Right cardiac atrium (tissue), 5 donors: ENCODE measurements around the gene SSH2. TPM values are rescaled to one million over a fixed set of nuclear protein-coding genes. Genes with fewer than 3 reads are reported as not detected.

Experiments used
- ATAC-seq, 2 donors: fragments of 200-7000 bp; cut with Tn5 transposase; one replicate each; pipeline versions ENCODE4 v1.8.0 to v1.9.1; 2020; ENCODE audit warnings: moderate library complexity in 2 of 2, mild to moderate bottlenecking in 1 of 2
- DNase-seq, 3 donors: peaks; one replicate each; pipeline ENCODE4 v3.0.0-alpha.2; 2020
- H3K27ac ChIP-seq: one replicate; pipeline ENCODE4 v1.5.1; 2013; ENCODE audit warnings: mild to moderate bottlenecking, low read length, control low read depth, moderate library complexity
- H3K27me3 ChIP-seq: one replicate; pipeline ENCODE4 v1.6.1; 2013; ENCODE audit not compliant: control insufficient read depth, insufficient read depth
- H3K4me1 ChIP-seq: one replicate; pipeline ENCODE4 v1.6.1; 2013; ENCODE audit warnings: low read length; ENCODE audit not compliant: control insufficient read depth, insufficient read depth
- H3K4me3 ChIP-seq: one replicate; pipeline ENCODE4 v1.5.1; 2013; ENCODE audit warnings: low read length, control low read depth
- H3K9me3 ChIP-seq: one replicate; pipeline ENCODE4 v1.6.1; 2013; ENCODE audit warnings: low read length; ENCODE audit not compliant: control insufficient read depth
- WGBS: extraction: QIAGEN DNeasy Blood & Tissue Kit; methylation state at CpG from one replicate; pipeline ENCODE4 v1.1.7; 2013; 5-methylcytosine and 5-hydroxymethylcytosine counted together
- intact Hi-C, 4 donors: fragments of 100-400 bp; cut with DNase I; formaldehyde crosslinking; loops; one replicate each; pipeline versions ENCODE4 v1.11.0 to v1.14.0; 2022 to 2023
- polyA plus RNA-seq: library from polyadenylated mRNA; stranded (reverse); fragments of 200-250 nt; gene quantifications from one replicate; pipeline ENCODE4 v1.2.3, GENCODE V29; 2013
- total RNA-seq, 4 donors: library from RNA; stranded (reverse); fragmentation: NEBNext Ultra II Directional; extraction: Animal tissue kit (Norgen Biotek cat#: 25700); gene quantifications; one replicate each; pipeline ENCODE4 v1.2.1, GENCODE V29; 2021
- donor health status: healthy with polysubstance abuse.
- donor health status: DM: no; HTN: yes; CAD: no.
- donor health status: DM: no; HTN: no; CAD: no.
- donor health status: DM: no; HTN: yes; CAD: no; lungs with severe emphysema.
- donor health status: DM: yes; HTN: yes; CAD: no.

Gene SSH2
- total and polyA plus RNA-seq, 5 donors: 18.8 to 43.5 (median 37.5) TPM

DNA sequence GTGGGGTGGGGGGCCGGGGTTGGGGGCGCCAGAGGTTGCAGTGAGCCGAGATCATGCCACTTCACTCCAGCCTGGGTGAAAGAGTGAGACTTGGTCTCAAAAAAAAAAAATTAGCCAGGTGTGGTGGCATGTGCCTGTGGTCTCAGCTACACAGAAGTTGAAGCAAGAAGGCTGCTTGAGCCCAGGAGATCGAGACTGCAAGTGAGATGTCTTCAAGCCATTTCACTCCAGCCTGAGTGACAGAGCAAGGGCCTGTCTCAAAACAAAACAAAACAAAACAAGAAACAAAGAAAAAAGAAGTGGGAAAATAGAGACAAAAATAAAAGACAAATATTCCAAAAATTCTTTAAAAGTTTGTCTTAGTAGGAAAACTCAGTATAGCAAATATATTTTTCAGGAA lies 172.2 kb downstream of the SSH2 start:
- ATAC-seq (no peak), DNase-seq (no peak)
- WGBS: 88% methylated on average over 4 of the region's 4 CpGs
- no peaks in the 10 kb centered on the region for H3K9me3 ChIP-seq
- intact Hi-C loops: no loop called here
- no peaks in the 10 kb centered on the region for H3K27me3 ChIP-seq
- peak overlapping the region; percentile 15 for H3K27ac ChIP-seq
- H3K4me1 ChIP-seq: peaks cover 1% of the 10 kb centered on the region
- no peak overlapping the region for H3K4me3 ChIP-seq

DNA sequence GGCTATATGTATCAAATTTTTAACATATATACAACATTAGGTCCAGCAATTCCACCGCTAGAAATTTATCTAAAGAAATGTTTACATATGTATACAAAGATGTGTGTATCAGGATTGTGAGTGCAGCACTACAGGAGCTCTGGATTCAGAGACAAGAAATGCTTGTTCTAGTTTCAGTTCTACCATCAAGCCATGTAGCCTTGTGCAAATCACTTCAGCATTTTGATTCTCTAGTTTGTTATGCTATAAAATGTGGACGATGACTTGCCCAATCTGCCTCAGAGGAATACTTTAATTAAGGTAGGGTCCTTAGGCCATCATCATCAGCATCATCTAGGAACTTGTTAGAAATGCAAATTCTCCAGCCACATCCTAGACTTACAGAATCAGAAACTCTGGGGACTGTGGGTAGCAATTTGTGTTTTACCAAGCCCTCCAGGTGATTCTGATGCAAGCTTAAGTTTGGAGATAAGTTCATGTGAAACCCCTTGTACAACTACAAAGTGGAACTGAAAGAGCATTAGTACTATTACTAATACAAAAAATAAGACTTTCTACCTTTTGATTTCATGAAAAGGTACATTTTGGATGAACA lies 176.1 kb downstream of the SSH2 start:
- H3K27ac ChIP-seq: no peak overlapping the region
- DNase-seq (no peak), ATAC-seq (no peak)
- no peaks in the 10 kb centered on the region for H3K27me3 ChIP-seq
- H3K4me3 ChIP-seq: no peak overlapping the region
- no peaks in the 10 kb centered on the region for H3K9me3 ChIP-seq
- H3K4me1 ChIP-seq: peaks cover 3% of the 10 kb centered on the region
- WGBS: 83% methylated on average over 2 of the region's 2 CpGs
- intact Hi-C loops: no loop called here

DNA sequence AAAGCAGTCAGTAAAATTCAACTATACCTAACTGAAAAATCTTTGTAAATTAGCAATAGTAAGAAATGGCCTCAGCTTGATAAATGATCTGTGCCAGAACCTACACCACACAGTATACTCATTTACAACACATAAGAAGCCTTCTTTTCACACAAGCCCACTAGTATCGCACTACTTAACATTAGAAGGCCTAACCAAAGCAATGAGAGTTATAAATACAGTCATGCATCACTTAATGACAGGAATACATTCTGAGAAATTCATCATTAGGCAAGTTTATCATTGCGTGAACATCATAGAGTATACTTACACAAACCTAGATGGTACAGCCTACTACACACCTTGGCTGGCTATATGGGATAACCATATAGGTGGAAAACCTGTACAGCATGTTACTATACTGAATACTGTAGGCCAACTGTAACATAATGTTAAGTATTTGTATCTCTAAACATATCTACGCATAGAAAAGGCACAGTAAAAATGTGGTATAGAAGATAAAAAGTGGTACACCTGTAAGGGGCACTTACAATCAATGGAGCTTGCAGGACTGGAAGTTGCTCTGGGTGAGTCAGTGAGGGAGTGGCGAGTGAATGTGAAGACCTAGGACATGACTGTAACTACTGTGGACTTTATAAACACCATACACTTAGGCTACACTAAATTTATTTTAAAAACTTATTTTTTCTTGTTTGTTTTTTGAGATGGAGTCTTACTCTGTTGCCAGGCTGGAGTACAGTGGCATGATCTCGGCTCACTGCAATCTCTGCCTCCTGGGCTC lies 180.8 kb downstream of the SSH2 start:
- WGBS: 94% methylated on average over 5 of the region's 5 CpGs
- H3K27ac ChIP-seq: no peak overlapping the region
- H3K27me3 ChIP-seq: no peaks in the 10 kb centered on the region
- H3K4me3 ChIP-seq: no peak overlapping the region
- intact Hi-C loops: no loop called here
- no peak for ATAC-seq
- no peaks in the 10 kb centered on the region for H3K9me3 ChIP-seq
- H3K4me1 ChIP-seq: peaks cover 3% of the 10 kb centered on the region
- DNase-seq: no peak

DNA sequence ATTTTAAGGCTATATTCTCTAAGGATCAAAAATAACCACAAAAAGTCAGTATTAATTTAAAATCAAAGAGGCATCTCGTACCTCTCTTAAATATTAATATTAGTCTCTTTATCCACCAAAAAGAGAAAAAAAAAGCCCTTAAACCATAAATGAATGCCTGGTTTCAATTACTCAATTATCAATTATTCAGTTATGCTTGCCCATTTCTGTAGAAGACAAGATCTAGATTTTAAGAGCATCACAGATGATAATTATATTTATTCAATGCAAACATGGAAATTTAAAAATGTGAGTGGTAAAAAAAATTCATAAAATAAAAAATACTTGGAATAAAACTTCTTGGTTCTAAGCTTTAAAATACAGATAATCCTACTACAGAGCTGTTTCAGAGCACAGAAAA lies 181.6 kb downstream of the SSH2 start:
- Histone ChIP-seq H3K9me3 (no peaks in the 10 kb centered on the region), H3K27me3 (no peaks in the 10 kb centered on the region), H3K27ac (no peak overlapping the region), H3K4me3 (no peak overlapping the region), H3K4me1 (peaks cover 3% of the 10 kb centered on the region)
- ATAC-seq: no peak
- 96% methylated on average over 1 of the region's 1 CpG for WGBS
- DNase-seq: no peak
- intact Hi-C loops: no loop called here

DNA sequence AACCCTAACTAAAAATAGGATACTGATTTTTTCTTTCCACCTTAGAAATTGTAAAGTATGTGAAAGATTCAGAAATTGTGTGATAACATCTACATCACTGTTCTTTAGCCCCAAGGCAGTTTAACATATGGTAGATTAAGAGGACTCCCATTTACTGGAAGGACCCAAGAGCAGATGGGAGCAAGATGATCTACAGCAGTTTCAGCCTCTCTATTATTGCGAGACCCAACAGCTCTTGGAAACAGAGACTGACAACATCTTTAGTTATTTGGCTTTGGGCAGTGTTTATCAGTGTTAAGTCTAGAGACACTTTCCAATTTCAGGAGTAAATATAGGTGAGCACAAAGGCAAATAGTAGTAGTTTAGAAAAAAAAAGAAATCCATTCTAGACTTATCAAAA lies 182.4 kb downstream of the SSH2 start:
- Histone ChIP-seq H3K27ac (no peak overlapping the region), H3K9me3 (no peaks in the 10 kb centered on the region), H3K27me3 (no peaks in the 10 kb centered on the region), H3K4me1 (peaks cover 3% of the 10 kb centered on the region), H3K4me3 (no peak overlapping the region)
- no peak for ATAC-seq
- no peak for DNase-seq
- intact Hi-C loops: no loop called here
- WGBS: 74% methylated on average over 1 of the region's 1 CpG

DNA sequence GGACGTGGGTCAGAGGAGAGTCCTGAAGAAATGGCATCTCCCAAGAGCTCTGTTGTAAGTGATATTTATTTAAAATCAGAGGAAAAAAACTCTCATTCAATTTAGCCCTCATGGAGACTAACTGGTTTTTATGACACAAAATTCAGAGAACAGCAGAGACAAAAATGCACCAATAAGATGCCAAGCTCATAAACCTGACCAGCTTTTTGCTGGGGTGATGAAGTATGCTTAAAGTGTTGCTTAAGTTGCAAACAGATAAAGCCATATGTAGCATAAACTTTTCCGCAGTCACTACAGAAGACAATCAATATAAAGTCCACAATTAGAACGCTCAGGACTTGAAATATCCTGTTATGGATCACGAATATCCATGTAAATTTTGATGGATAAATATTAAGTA lies 183.4 kb downstream of the SSH2 start:
- 73% methylated on average over 4 of the region's 4 CpGs for WGBS
- Histone ChIP-seq H3K27me3 (no peaks in the 10 kb centered on the region), H3K27ac (no peak overlapping the region), H3K4me1 (peaks cover 3% of the 10 kb centered on the region), H3K9me3 (no peaks in the 10 kb centered on the region), H3K4me3 (no peak overlapping the region)
- intact Hi-C loops: no loop called here
- no peak for ATAC-seq
- no peak for DNase-seq

DNA sequence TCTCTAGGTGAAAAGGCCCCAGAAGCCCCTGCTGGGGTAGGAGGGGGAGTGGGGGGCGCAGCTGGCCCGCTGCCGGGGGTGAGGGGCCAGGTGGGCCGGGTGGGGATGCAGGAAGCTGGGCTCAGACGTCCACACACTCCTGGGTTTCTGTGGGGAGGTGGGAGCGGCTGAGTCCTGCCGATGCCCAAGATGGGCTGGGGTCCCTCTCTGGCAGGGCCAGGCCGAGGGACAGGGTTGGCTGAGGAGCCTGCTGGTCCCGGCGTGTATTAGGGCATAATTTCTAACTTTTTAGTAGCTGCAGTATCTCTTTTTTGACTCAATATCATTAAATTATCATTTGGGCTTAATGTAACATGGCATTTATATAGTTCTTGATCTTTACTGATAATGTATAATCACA lies 185.9 kb downstream of the SSH2 start:
- 65% methylated on average over 10 of the region's 10 CpGs for WGBS
- Histone ChIP-seq H3K9me3 (no peaks in the 10 kb centered on the region), H3K27me3 (no peaks in the 10 kb centered on the region), H3K4me3 (no peak overlapping the region), H3K4me1 (peaks cover 5% of the 10 kb centered on the region), H3K27ac (peak overlapping the region; percentile 46)
- ATAC-seq (peak; percentile 50 to 51), DNase-seq (no peak)
- intact Hi-C loops: no loop called here

DNA sequence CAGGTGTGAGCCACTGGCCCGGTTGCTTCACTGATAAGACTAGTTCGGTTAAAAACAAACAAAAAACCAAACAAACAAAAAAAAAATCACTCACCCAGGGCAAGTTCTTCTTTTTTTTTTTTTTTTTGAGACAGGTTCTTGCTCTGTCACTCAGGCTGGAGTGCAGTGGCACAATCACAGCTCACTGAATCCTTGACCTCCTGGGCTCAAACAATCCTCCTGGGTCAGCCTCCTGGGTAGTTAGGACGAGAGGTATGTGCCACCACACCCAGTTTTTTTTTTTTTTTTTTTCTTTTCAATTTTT lies 187.9 kb downstream of the SSH2 start:
- no peak for ATAC-seq
- no peaks in the 10 kb centered on the region for H3K27me3 ChIP-seq
- 80% methylated on average over 3 of the region's 3 CpGs for WGBS
- no peaks in the 10 kb centered on the region for H3K9me3 ChIP-seq
- no peak overlapping the region for H3K4me3 ChIP-seq
- peak overlapping the region; percentile 23 for H3K27ac ChIP-seq
- intact Hi-C loops: no loop called here
- no peak for DNase-seq
- H3K4me1 ChIP-seq: peaks cover 5% of the 10 kb centered on the region

DNA sequence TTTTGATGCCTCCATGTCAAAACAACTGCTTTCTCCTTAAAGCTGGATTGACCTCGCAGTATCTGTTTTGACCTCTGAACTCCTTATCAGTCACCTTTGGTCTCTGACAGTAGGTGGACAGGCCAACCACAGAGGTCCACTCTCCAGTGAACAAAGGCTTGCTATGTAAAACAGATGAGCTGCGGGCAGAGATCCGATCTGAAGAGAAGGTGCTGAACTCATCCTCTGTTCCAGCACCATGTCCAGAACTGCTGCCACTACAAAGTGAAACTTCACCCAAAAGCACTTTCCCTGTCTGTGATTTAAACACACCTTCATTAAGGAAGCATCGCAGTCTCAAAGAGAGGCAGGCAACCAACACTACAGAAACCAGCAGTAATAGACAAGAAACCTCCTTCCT lies 190.0 kb downstream of the SSH2 start:
- H3K4me3 ChIP-seq: no peak overlapping the region
- no peaks in the 10 kb centered on the region for H3K27me3 ChIP-seq
- H3K9me3 ChIP-seq: no peaks in the 10 kb centered on the region
- peak in 1 of 2 donors; percentile 42 for ATAC-seq
- peak overlapping the region; percentile 90 for H3K27ac ChIP-seq
- 45% methylated on average over 4 of the region's 4 CpGs for WGBS
- intact Hi-C loops: no loop called here
- no peak for DNase-seq
- H3K4me1 ChIP-seq: peaks cover 5% of the 10 kb centered on the region

DNA sequence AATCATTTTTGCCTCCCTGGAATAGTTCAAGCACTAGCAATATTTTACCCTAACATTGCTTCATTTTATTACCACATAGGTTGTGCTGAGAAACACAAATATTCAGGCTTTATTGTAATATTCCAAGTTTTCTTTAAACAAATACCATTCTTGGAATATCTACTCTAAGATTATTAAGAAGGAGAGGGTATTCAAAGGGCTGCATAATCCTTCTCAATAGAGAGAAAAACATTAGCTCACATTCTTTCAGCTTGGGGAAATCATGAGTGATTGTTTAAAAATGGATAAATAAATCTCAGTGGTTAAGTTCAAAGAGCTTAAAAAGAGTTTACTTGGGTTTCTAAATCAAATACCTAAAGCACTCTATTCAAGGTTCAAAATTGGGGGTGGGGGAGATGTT lies 195.4 kb downstream of the SSH2 start:
- H3K27me3 ChIP-seq: no peaks in the 10 kb centered on the region
- no peak overlapping the region for H3K4me3 ChIP-seq
- H3K4me1 ChIP-seq: peaks cover 3% of the 10 kb centered on the region
- DNase-seq (no peak), ATAC-seq (no peak)
- H3K9me3 ChIP-seq: no peaks in the 10 kb centered on the region
- intact Hi-C loops: no loop called here
- no peak overlapping the region for H3K27ac ChIP-seq

DNA sequence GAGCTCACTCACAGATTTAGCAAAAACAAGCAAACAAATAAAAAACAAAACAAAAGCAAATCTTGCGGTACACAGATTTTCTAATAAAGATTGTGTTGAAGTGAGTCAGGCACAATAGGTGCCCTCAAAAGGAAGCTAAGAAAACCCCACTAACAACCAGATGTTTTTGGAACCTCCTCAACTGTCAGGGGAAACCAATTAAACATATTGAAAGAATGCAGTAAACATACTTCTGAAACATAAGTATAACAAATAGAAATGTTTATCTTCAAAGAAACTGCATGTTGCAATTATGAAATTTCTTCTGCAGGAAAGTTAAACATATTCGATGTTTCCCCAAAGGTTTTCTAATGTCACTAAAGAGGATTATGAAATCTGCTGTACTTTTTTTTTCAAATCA lies 196.9 kb downstream of the SSH2 start:
- peak overlapping the region; percentile 96 for H3K27ac ChIP-seq
- H3K27me3 ChIP-seq: no peaks in the 10 kb centered on the region
- no peaks in the 10 kb centered on the region for H3K9me3 ChIP-seq
- peaks cover 2% of the 10 kb centered on the region for H3K4me1 ChIP-seq
- intact Hi-C loops: no loop called here
- 53% methylated on average over 2 of the region's 2 CpGs for WGBS
- H3K4me3 ChIP-seq: no peak overlapping the region
- ATAC-seq (no peak), DNase-seq (no peak)

DNA sequence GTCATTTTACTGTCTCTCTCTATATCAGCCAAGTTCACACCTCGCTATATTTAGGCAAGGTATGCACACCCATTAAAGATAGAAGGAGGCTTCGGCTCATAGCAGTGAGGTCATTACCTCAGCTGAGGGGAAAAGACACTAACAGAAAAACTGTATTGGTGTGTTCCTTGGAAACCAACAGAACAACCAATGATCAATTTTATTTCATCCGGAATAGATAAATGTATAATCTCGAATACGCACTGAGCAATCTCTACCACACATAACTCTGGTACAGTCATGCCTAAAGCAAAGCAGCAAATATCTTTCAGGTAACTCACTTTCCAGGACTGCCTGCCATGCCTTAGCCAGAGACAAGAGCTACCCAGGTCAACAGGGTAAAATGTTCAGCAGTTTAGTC lies 197.4 kb downstream of the SSH2 start:
- no peaks in the 10 kb centered on the region for H3K27me3 ChIP-seq
- H3K9me3 ChIP-seq: no peaks in the 10 kb centered on the region
- peak overlapping the region; percentile 96 for H3K27ac ChIP-seq
- DNase-seq (no peak), ATAC-seq (peak; percentile 83 to 90)
- 64% methylated on average over 5 of the region's 5 CpGs for whole genome bisulfite sequencing
- intact Hi-C loops: no loop called here
- no peak overlapping the region for H3K4me3 ChIP-seq
- H3K4me1 ChIP-seq: peaks cover 2% of the 10 kb centered on the region
